ENCODE measurements around the gene CD68. TPM values are rescaled to one million over a fixed set of nuclear protein-coding genes. Genes with fewer than 3 reads are reported as not detected.

Gene CD68
- total RNA-seq, 2 experiments from 2014 or later = 3.8 to 4.4 TPM

DNA sequence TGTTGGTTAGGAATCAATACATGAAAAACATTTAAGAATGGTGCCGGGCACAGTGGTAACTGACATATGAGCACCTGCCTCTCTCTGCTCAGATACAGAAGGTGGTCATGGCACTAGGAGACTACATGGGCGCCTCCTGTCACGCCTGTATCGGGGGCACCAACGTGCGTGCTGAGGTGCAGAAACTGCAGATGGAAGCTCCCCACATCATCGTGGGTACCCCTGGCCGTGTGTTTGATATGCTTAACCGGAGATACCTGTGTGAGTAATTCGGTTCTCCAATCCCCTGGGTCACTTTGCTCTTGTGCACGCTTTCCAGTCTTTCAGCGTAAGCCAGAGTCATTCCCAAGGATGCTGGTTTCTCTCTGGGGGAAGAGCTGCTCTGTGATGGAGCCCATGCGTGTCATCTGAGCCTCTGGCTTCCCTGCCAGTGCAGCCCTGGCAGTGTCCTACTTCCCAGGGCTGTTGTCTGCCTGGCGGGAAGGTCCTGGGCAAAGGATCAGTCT lies 3.0 kb upstream of the CD68 start:
- Mint-ChIP-seq H3K4me1 (peaks cover 79% of the 10 kb centered on the region), H3K9me3 (no peaks in the 10 kb centered on the region), H3K27me3 (no peaks in the 10 kb centered on the region), H3K36me3 (ENCODE audit: low read depth) (peaks cover 81% of the 10 kb centered on the region), H3K27ac (peak overlapping the region; percentile 43), H3K4me3 (peak overlapping the region; percentile 33)
- no peak for DNase-seq
- CTCF ChIA-PET = interaction anchor here (0.7 to 2.9 kb wide), 3 partner anchors 13 to 121 kb away, joined by 3 to 10 read pairs (median 3); no protein-coding TSS in a partner anchor
- POLR2A ChIA-PET = interaction anchor here (0.7 kb wide), 1 partner anchor 11 kb away, joined by 3 read pairs; no protein-coding TSS in a partner anchor

DNA sequence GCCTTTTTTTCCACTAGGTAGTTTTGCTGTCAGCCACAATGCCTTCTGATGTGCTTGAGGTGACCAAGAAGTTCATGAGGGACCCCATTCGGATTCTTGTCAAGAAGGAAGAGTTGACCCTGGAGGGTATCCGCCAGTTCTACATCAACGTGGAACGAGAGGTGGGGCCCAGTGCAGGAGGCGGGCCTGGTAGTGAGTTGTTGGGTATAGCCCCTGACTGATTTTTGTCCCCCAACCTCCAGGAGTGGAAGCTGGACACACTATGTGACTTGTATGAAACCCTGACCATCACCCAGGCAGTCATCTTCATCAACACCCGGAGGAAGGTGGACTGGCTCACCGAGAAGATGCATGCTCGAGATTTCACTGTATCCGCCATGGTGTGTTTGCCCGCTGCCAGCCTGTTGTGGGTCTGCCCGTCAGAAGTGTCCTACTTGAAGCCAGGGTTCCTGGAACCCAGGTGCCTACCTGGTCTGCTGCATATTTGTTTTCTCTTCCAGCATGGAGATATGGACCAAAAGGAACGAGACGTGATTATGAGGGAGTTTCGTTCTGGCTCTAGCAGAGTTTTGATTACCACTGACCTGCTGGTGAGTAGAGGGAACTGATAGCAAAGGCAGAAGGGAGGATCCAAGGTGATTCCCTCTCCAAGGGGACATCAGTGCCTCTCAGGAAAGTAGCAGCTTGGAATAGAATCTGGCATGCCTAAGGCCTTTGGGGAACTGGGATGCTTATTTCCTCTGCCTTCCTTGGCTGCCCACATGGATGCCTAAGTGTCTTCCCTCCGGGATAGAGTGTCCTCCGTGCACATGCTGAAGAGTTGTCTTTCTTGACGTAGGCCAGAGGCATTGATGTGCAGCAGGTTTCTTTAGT lies 1.9 kb upstream of the CD68 start:
- peaks cover 81% of the 10 kb centered on the region for H3K36me3 Mint-ChIP-seq (ENCODE audit: low read depth)
- CTCF ChIA-PET = interaction anchor here (0.6 to 0.9 kb wide), 3 partner anchors 27 to 122 kb away, joined by 3 to 4 read pairs (median 3); no protein-coding TSS in a partner anchor

DNA sequence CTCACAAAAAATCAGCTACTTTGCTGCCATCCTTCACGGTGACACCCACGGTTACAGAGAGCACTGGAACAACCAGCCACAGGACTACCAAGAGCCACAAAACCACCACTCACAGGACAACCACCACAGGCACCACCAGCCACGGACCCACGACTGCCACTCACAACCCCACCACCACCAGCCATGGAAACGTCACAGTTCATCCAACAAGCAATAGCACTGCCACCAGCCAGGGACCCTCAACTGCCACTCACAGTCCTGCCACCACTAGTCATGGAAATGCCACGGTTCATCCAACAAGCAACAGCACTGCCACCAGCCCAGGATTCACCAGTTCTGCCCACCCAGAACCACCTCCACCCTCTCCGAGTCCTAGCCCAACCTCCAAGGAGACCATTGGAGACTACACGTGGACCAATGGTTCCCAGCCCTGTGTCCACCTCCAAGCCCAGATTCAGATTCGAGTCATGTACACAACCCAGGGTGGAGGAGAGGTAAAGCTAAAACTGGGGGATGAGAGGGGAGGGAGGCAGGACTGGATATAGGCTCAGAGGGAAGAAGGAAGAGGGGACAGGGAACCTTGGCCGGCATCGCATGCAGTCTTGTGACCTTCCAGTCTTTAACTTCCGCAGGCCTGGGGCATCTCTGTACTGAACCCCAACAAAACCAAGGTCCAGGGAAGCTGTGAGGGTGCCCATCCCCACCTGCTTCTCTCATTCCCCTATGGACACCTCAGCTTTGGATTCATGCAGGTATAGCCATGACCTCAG lies 581 bp downstream of the CD68 start:
- Mint-ChIP-seq H3K27ac (peak overlapping the region; percentile 76), H3K4me3 (no peak overlapping the region), H3K27me3 (no peaks in the 10 kb centered on the region), H3K36me3 (ENCODE audit: low read depth) (peaks cover 68% of the 10 kb centered on the region), H3K9me3 (no peaks in the 10 kb centered on the region), H3K4me1 (peaks cover 88% of the 10 kb centered on the region)
- POLR2A ChIA-PET = no interaction called here
- no peak for DNase-seq
- CTCF ChIA-PET = interaction anchor here (0.5 to 3.5 kb wide), 5 partner anchors 10 to 143 kb away, joined by 3 to 14 read pairs (median 6); partner anchors contain the start of genes SENP3, SOX15, TP53 and WRAP53

More for the DNA sequence above, 1.9 kb upstream of the CD68 start:
- Mint-ChIP-seq H3K27ac (no peak overlapping the region), H3K9me3 (no peaks in the 10 kb centered on the region), H3K27me3 (no peaks in the 10 kb centered on the region), H3K4me3 (no peak overlapping the region), H3K4me1 (peaks cover 85% of the 10 kb centered on the region)
- POLR2A ChIA-PET = interaction anchor here (0.7 kb wide), 1 partner anchor 10 kb away, joined by 3 read pairs; no protein-coding TSS in a partner anchor
- no peak for DNase-seq

DNA sequence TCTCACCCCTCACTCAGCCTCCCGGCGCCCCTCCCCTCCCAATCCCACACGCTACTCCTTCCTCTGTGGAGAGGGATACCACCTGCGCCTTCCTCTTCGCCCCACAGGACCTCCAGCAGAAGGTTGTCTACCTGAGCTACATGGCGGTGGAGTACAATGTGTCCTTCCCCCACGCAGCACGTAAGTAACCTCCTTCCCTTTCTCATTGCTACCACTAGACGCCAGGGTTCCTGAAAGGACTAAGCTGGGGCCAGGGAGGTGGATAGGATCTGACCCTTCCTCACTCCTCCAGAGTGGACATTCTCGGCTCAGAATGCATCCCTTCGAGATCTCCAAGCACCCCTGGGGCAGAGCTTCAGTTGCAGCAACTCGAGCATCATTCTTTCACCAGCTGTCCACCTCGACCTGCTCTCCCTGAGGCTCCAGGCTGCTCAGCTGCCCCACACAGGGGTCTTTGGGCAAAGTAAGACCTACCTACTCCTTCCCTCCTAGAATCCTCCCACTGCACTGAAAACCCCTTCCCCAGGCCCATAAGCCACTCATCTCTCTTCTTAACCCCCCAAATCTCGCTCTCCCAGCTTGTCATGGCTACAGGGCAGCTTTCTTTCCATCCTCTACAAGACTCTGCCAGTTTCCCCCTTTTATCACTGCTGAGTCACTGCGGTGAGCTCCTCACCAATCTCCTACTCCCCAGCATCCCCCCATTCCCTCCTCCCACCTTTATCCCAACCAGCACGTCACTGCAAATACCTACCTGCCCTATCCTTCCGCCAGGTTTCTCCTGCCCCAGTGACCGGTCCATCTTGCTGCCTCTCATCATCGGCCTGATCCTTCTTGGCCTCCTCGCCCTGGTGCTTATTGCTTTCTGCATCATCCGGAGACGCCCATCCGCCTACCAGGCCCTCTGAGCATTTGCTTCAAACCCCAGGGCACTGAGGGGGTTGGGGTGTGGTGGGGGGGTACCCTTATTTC lies 1.5 kb downstream of the CD68 start:
- Mint-ChIP-seq H3K27ac (peak overlapping the region; percentile 76), H3K4me1 (peaks cover 88% of the 10 kb centered on the region), H3K9me3 (no peaks in the 10 kb centered on the region), H3K4me3 (peak overlapping the region; percentile 12), H3K27me3 (no peaks in the 10 kb centered on the region), H3K36me3 (ENCODE audit: low read depth) (peaks cover 62% of the 10 kb centered on the region)
- POLR2A ChIA-PET = no interaction called here
- CTCF ChIA-PET = interaction anchor here (1.3 to 3.5 kb wide), 5 partner anchors 9 to 144 kb away, joined by 4 to 14 read pairs (median 6); partner anchors contain the start of genes SENP3, SOX15, TP53 and WRAP53
- no peak for DNase-seq

DNA sequence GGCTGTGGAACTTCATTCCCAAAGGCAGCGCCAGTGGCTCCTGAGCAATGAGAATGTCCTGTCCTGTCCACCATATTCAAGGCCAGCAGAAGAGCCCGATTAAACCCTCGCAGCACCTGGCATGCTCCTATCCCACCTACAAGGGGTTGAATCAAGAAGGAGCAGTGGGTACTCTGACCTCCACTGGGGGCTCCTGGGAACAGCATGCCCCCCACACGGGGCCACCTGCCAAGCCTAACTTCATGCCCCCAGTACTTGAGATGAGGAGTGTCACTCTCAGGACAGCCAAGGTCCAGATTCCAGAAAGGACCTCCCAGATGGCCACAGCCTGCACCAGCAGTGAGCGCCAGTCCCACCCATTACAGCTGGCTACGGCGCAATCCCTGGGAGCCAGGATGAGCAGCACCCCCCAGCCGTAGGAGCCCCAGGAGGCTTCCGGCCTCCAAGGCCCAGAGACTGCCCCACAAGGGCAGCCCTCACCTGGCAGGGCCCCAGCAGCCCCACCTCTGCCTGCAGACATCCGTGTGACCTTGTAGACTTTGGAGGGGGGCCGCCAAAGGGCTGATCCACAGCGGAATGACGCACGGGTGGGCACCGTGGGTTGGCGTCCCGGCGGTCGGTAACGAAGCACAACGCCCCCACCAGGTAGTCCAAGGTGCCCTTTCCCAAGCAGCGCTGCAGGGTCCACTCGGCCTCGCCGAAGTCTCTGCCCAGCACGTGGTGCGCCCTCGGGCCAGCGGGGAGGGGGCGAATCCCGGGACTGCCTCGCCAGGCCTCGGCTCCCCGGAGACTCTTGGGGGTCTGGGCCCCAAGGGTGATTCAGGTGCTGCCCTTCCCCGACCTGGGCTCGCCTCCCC lies 3.2 kb downstream of the CD68 start:
- DNase-seq = no peak
- H3K4me3 Mint-ChIP-seq = peak overlapping the region; percentile 92
- peak overlapping the region; percentile 99 for H3K27ac Mint-ChIP-seq
- POLR2A ChIA-PET = no interaction called here
- H3K4me1 Mint-ChIP-seq = peaks cover 71% of the 10 kb centered on the region
- no peaks in the 10 kb centered on the region for H3K27me3 Mint-ChIP-seq
- H3K9me3 Mint-ChIP-seq = no peaks in the 10 kb centered on the region
- CTCF ChIA-PET = interaction anchor here (1.0 to 3.9 kb wide), 7 partner anchors 9 to 253 kb away, joined by 3 to 15 read pairs (median 4); partner anchors contain the start of genes FXR2, TP53 and WRAP53
- H3K36me3 Mint-ChIP-seq (ENCODE audit: low read depth) = peaks cover 50% of the 10 kb centered on the region

DNA sequence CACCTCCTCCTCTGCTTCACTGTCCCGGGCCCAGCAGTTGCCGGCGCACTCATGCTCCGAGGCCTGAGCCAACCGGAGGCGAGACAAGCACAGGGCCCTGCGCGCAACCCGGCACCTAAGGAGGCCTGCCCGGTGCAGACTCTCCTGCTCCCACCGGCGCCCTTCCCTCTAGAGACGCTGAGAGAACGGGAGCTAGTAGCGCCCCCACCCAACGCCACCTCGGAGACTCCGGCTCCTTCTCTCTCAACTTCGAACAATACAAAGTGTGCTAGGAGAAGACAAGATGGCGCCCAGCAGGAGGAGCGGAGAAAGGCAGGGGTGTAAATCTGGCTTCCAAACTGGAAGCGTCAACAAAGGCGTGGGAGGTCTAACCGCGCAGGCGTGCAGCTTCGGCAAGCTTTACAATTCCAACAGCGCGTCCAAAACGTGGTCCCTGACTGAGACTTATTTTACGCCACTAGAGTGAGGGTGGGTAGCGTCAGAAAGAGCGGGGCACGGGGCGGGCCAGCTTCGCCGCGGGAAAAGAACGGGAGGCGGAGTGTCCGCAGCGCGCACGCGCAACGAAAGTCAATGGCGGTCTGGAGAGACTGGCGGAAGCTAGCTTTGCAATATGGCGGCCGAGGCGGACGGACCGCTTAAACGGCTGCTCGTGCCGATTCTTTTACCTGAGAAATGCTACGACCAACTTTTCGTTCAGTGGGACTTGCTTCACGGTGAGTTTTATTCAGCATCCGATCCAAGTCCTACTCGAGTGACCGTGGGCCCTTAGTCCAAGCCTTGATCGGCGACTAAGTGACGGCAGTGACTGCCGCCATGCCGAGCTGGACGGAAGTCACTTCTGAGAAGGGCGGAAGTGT lies 4.0 kb downstream of the CD68 start, which contains the start of gene MPDU1:
Gene MPDU1, plus strand, starts transcription at position 600 of the 857 bp plus-strand sequence. Its CDS starts 11 bp downstream, at position 611.
- ChIA-PET POLR2A (interaction anchor here (0.7 to 1.3 kb wide), 4 partner anchors 10 to 254 kb away, joined by 3 to 8 read pairs (median 3); partner anchors contain the start of genes NEURL4 and TP53), CTCF (interaction anchor here (0.8 to 3.9 kb wide), 11 partner anchors 9 to 254 kb away, joined by 3 to 15 read pairs (median 4); partner anchors contain the start of genes FXR2, TP53 and WRAP53)
- Mint-ChIP-seq H3K4me1 (peaks cover 63% of the 10 kb centered on the region), H3K36me3 (ENCODE audit: low read depth) (peaks cover 47% of the 10 kb centered on the region), H3K9me3 (no peaks in the 10 kb centered on the region), H3K27me3 (no peaks in the 10 kb centered on the region), H3K27ac (peak within 1 kb of the TSS; percentile 99), H3K4me3 (peak within 1 kb of the TSS; percentile 92)
- peak; percentile 95 for DNase-seq

DNA sequence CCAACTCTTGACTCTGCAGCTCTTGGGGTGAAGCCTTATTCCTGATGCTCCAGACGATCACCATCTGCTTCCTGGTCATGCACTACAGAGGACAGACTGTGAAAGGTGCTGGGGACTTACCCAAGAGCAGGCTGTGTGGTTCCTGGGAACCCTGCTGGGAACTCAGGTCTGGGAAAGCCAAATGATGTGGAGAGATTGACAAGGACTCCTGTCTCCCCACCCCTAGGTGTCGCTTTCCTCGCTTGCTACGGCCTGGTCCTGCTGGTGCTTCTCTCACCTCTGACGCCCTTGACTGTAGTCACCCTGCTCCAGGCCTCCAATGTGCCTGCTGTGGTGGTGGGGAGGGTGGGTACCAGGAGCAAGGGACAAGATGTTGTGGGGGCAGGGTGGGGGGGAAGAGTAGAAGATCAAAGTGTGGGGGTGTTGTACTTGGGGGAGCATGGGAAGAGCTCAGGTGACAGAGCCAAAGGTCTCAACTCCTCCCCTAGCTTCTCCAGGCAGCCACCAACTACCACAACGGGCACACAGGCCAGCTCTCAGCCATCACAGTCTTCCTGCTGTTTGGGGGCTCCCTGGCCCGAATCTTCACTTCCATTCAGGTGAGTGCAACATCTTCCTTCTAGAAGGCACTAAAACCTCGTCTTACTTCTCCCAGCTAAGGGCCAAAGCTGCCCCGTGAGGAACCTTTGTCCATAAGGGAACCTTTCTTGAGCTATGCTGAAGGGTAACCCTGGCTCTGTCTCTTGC lies 7.4 kb downstream of the CD68 start:
- ChIA-PET POLR2A (interaction anchor here (0.6 kb wide), 1 partner anchor 36 kb away, joined by 3 read pairs; no protein-coding TSS in a partner anchor), CTCF (interaction anchor here (1.0 to 3.9 kb wide), 3 partner anchors 15 to 101 kb away, joined by 4 to 15 read pairs (median 5); partner anchors contain the start of genes TP53 and WRAP53)
- peak overlapping the region; percentile 46 for H3K27ac Mint-ChIP-seq
- peaks cover 35% of the 10 kb centered on the region for H3K4me1 Mint-ChIP-seq
- no peak for DNase-seq
- H3K9me3 Mint-ChIP-seq = no peaks in the 10 kb centered on the region
- peaks cover 36% of the 10 kb centered on the region for H3K36me3 Mint-ChIP-seq (ENCODE audit: low read depth)
- H3K4me3 Mint-ChIP-seq = no peak overlapping the region
- no peaks in the 10 kb centered on the region for H3K27me3 Mint-ChIP-seq

DNA sequence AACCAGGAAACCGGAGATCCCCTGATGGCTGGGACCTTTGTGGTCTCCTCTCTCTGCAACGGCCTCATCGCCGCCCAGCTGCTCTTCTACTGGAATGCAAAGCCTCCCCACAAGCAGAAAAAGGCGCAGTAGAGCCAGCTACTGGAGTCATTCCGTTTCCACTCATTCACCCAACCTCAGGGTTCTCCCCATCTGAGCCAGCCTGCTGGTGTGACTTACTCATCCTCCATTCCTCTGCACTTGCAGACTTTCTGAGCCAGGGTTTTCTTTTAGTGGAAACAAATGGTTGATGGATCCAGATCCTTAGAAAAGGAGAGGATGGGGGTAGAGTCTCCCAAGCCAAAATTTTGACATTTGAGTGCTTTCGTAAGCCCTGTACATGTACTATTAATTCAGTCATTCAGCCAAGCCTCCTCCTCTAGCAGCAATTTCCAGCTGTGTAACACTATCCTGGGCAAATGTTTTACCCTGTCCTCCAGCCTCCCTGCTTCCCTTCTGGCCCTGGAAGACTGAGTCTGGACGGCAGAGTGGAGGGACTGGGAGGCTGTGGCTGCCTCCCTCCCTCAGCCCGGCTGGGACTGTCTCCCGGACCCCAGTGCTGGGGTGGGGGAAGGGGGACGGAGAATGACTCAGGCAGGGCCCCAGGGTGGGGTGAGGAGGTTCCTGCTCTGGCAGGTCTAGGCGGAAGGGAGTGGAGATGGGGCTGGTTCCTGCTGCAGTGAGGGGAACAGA lies 8.1 kb downstream of the CD68 start:
- Mint-ChIP-seq H3K4me1 (peaks cover 28% of the 10 kb centered on the region), H3K36me3 (ENCODE audit: low read depth) (peaks cover 29% of the 10 kb centered on the region), H3K27ac (peak overlapping the region; percentile 46), H3K27me3 (no peaks in the 10 kb centered on the region), H3K9me3 (no peaks in the 10 kb centered on the region), H3K4me3 (no peak overlapping the region)
- DNase-seq = no peak
- ChIA-PET CTCF (interaction anchor here (1.0 to 2.4 kb wide), 2 partner anchors 73 to 100 kb away, joined by 4 to 18 read pairs; partner anchors contain the start of genes TP53 and WRAP53), POLR2A (interaction anchor here (0.6 kb wide), 1 partner anchor 11 kb away, joined by 3 read pairs; no protein-coding TSS in a partner anchor)
